SJSA1 (cell line): ENCODE results near the gene GMPR. TPM values are rescaled to one million over a fixed set of nuclear protein-coding genes. Genes with fewer than 3 reads are reported as not detected.
A peak's percentile ranks its signal among the peaks of the same experiment; 100 is the strongest.

Experiments
- DNase-seq, 2 experiments: peaks; one replicate each; pipeline ENCODE4 v3.0.0-alpha.2; 2015 to 2020; ENCODE audit warnings: low spot score in 2 of 2, low read depth in 1 of 2
- H3K27ac ChIP-seq: fragments of 250-450 bp; sonication (Bioruptor Pico); 2 replicates; pipeline ENCODE4 v1.5.1; 2020; ENCODE audit warnings: mild to moderate bottlenecking, moderate library complexity
- H3K27me3 ChIP-seq: fragments of 250-450 bp; sonication (Bioruptor Pico); replicated peaks from 2 replicates; pipeline ENCODE4 v1.5.1; 2020; ENCODE audit warnings: mild to moderate bottlenecking, moderate library complexity
- H3K36me3 ChIP-seq: fragments of 250-450 bp; sonication (Bioruptor Pico); 2 replicates; pipeline ENCODE4 v1.5.1; 2020; ENCODE audit warnings: mild to moderate bottlenecking
- H3K4me1 ChIP-seq: fragments of 250-450 bp; sonication (Bioruptor Pico); replicated peaks from 2 replicates; pipeline ENCODE4 v1.6.1; 2021; ENCODE audit warnings: mild to moderate bottlenecking
- H3K4me3 ChIP-seq: fragments of 250-450 bp; sonication (Bioruptor Pico); 2 replicates; pipeline ENCODE4 v1.5.1; 2020; ENCODE audit warnings: mild to moderate bottlenecking
- H3K9me3 ChIP-seq: fragments of 250-450 bp; sonication (Bioruptor Pico); replicated peaks from 2 replicates; pipeline ENCODE4 v1.5.1; 2020; ENCODE audit warnings: mild to moderate bottlenecking
- total RNA-seq: library from RNA; depleted of rRNA; stranded (reverse); fragments of >200 nt; shearing (Covaris generic); gene quantifications from 2 replicates; pipeline ENCODE4 v1.2.3, GENCODE V29; 2014

Gene GMPR
- total RNA-seq, 1 experiment from 2014 or later: 21.3 TPM

- Histone ChIP-seq H3K9me3 (no peaks in the 10 kb centered on the region), H3K36me3 (no peaks in the 10 kb centered on the region), H3K27ac (peak overlapping the region; percentile 91), H3K4me1 (peaks cover 58% of the 10 kb centered on the region), H3K27me3 (no peaks in the 10 kb centered on the region), H3K4me3 (peak overlapping the region; percentile 24)
- DNase-seq: peak; percentile 88 to 94
Observed at GRCh38 chr6:16319813-16320532, 81.6 kb downstream of the GMPR start.

DNA sequence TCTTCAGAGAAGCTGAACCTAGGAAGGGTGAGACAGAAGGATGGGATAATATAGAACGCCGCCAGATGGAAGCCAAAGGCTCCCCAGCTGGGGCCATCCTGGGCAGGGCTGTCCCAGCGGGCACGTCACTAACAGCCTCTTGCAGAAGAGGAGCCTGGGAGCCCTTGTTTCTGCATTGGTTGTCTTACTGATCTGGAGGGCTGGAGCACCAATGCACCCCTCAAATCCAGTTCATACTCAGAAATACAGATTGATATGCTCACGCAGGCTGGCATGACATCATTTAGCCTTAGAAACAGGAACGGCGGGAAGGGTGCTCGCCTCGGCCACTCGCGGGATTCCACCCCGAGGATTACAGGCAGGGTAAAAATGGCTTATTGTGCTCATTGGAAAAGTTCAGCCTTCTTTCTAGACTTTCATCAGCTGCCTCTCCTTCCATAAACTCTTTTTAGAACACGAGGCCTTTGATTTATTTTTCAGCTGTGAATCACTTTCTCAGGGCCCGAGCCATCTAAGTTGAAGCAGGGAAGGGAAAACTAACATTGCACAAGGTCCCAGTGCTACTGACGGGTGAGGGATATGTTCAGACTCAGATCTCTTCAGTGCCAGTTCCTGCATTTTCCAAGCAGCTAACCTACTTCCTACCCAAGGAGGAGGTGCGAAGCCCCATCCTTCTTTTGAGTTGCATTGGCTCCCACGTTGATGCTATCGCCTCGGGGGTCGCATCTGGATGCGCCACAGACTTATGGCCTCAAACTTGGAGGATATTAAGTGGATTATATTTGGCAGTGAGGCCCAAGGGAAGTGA, 82.3 kb downstream of the GMPR start:
- no peak for DNase-seq
- peak overlapping the region; percentile 24 for H3K4me3 ChIP-seq
- peaks cover 4% of the 10 kb centered on the region for H3K36me3 ChIP-seq
- no peaks in the 10 kb centered on the region for H3K27me3 ChIP-seq
- H3K27ac ChIP-seq: peak overlapping the region; percentile 91
- no peaks in the 10 kb centered on the region for H3K9me3 ChIP-seq
- peaks cover 58% of the 10 kb centered on the region for H3K4me1 ChIP-seq

- Histone ChIP-seq H3K27ac (no peak overlapping the region), H3K36me3 (peaks cover 9% of the 10 kb centered on the region), H3K4me3 (no peak overlapping the region), H3K9me3 (no peaks in the 10 kb centered on the region), H3K4me1 (peaks cover 58% of the 10 kb centered on the region), H3K27me3 (no peaks in the 10 kb centered on the region)
- no peak for DNase-seq
Observed at GRCh38 chr6:16321341-16321710, 82.9 kb downstream of the GMPR start.

- no peaks in the 10 kb centered on the region for H3K9me3 ChIP-seq
- H3K4me1 ChIP-seq: peaks cover 57% of the 10 kb centered on the region
- no peak overlapping the region for H3K4me3 ChIP-seq
- H3K27me3 ChIP-seq: no peaks in the 10 kb centered on the region
- DNase-seq: no peak
- H3K36me3 ChIP-seq: peaks cover 14% of the 10 kb centered on the region
- H3K27ac ChIP-seq: no peak overlapping the region
Observed at GRCh38 chr6:16321826-16322225, 83.4 kb downstream of the GMPR start.

- Histone ChIP-seq H3K36me3 (peaks cover 18% of the 10 kb centered on the region), H3K27me3 (no peaks in the 10 kb centered on the region), H3K27ac (peak overlapping the region; percentile 30; the same call in 1 of the 2 replicates), H3K4me3 (no peak overlapping the region), H3K9me3 (no peaks in the 10 kb centered on the region), H3K4me1 (peaks cover 48% of the 10 kb centered on the region)
- DNase-seq: peak; percentile 21 to 56
Observed at GRCh38 chr6:16322666-16323312, 84.4 kb downstream of the GMPR start.

GRCh38 chr6:16324184-16324583, 85.8 kb downstream of the GMPR start:
- no peak overlapping the region for H3K4me3 ChIP-seq
- peaks cover 18% of the 10 kb centered on the region for H3K36me3 ChIP-seq
- no peak for DNase-seq
- peaks cover 34% of the 10 kb centered on the region for H3K4me1 ChIP-seq
- H3K27me3 ChIP-seq: no peaks in the 10 kb centered on the region
- H3K9me3 ChIP-seq: no peaks in the 10 kb centered on the region
- no peak overlapping the region for H3K27ac ChIP-seq

- no peak overlapping the region for H3K27ac ChIP-seq
- H3K4me1 ChIP-seq: peaks cover 28% of the 10 kb centered on the region
- H3K36me3 ChIP-seq: peaks cover 18% of the 10 kb centered on the region
- no peak for DNase-seq
- no peak overlapping the region for H3K4me3 ChIP-seq
- H3K27me3 ChIP-seq: no peaks in the 10 kb centered on the region
- H3K9me3 ChIP-seq: no peaks in the 10 kb centered on the region
Observed at GRCh38 chr6:16324606-16325225, 86.3 kb downstream of the GMPR start.

- Histone ChIP-seq H3K27me3 (no peaks in the 10 kb centered on the region), H3K9me3 (no peaks in the 10 kb centered on the region), H3K27ac (no peak overlapping the region), H3K36me3 (peaks cover 18% of the 10 kb centered on the region), H3K4me1 (peaks cover 16% of the 10 kb centered on the region), H3K4me3 (no peak overlapping the region)
- no peak for DNase-seq
Observed at GRCh38 chr6:16326531-16326930, 88.1 kb downstream of the GMPR start.

DNA sequence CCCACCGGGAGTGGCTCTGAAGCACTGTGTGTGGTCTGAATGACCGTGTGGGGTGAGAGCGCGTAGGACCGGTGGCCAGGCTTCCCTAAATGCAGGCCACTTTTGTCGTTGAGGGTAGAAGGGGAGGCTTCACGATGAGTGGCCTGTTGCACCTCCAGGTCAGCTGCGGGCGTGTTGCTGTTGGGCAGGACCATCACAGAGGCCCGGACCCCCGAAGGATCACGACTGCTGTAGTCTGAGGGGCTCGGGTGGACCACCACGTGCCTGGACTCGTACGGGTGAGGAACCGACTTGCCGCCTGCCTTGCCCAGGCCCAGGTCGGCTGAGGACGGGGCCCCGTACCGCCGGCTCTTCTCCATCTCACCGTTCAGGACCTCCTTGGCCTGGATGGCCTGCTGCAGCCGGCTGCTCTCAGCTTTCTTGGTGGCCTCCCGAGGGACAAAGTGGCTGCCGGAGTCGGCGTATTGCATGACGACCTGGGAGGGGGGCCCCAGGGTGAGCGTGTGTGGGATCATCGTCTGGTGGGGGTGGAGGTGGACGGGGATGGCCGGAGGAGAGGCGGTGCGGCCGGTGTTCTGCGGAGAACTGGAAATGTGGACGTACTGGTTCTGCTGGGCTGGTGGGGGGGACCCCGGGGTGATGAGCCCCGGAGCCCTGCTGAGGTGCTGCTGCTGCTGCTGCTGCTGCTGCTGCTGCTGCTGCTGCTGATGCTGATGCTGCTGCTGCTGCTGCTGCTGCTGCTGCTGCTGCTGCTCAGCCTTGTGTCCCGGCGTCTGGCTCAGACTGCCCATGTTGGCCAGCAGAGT, 88.8 kb downstream of the GMPR start:
- Histone ChIP-seq H3K36me3 (peaks cover 18% of the 10 kb centered on the region), H3K27ac (no peak overlapping the region), H3K27me3 (no peaks in the 10 kb centered on the region), H3K4me3 (no peak overlapping the region), H3K9me3 (no peaks in the 10 kb centered on the region), H3K4me1 (peaks cover 22% of the 10 kb centered on the region)
- DNase-seq: no peak

DNA sequence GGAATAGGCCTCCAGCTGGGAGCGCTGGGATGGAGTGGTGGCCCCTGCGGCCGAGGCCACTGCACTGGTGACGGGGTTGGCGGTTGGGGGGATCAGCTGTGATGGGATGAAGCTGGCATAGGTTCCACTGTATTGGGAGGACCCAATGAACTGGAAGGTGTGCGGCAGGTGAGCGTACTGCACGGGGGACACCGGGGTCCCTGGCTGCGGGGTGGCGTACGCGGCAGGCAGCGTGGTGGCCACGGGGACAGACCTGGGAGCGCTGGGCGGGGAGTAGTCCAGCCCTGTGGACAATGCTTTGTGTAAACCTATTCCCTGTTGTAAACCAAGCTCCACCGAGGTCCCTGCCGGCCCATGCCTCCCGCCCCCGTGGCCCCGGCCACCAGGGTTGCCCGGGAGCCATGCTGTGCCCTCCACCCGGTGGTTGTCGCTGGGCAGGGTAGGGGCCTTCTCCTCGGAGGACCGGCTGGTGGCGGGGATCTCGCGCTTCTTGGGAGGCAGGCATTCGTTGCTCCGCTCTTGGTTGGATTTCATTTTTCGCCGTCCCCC, 89.5 kb downstream of the GMPR start:
- Histone ChIP-seq H3K27ac (no peak overlapping the region), H3K9me3 (no peaks in the 10 kb centered on the region), H3K27me3 (no peaks in the 10 kb centered on the region), H3K4me1 (peaks cover 16% of the 10 kb centered on the region), H3K36me3 (peaks cover 18% of the 10 kb centered on the region), H3K4me3 (no peak overlapping the region)
- no peak for DNase-seq

- peaks cover 18% of the 10 kb centered on the region for H3K36me3 ChIP-seq
Observed at GRCh38 chr6:16329233-16329632, 90.8 kb downstream of the GMPR start.

DNA sequence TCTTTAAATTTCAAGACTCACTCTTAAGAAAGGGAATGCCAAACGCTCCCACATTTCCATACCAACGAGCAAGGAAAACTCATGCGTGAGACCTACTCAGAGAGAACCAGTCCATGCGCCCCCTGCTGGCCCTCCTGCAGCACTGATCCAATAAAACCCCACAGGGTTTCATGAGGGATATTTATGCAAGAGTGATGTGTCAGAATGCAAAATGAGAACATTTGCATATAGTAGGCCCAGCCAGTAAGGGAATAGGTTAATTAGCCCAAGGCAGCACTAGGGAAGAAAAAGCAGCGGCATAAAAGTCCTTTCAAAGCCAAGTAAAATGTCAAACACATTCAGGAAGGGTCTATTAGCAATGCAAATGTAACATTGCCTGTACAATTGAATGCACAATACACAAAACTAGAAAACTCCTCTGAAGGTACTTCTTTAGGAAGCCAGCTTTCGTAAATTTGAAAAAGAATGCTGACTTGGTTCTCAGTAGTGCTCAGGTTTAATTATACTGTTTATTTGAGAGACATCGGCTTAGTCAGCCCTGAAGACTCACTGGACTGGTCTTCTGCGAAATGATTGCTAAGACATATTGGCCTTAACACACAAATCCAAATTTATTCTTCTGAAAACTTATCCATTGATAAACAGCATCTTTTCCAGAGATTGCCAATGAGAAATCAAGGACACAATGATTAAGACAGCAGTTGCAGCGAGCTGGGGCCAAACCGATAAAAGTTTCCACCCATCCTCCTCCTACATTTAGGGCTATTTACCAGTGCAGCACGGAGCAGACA, 93.2 kb downstream of the GMPR start:
- Histone ChIP-seq H3K27ac (no peak overlapping the region), H3K36me3 (peaks cover 6% of the 10 kb centered on the region; the same call in 1 of the 2 replicates), H3K4me1 (peaks cover 28% of the 10 kb centered on the region), H3K4me3 (no peak overlapping the region), H3K9me3 (no peaks in the 10 kb centered on the region), H3K27me3 (no peaks in the 10 kb centered on the region)
- DNase-seq: peak; percentile 71 to 73

More at GRCh38 chr6:16329233-16329632, 90.8 kb downstream of the GMPR start:
- Histone ChIP-seq H3K27me3 (no peaks in the 10 kb centered on the region), H3K27ac (no peak overlapping the region), H3K4me3 (no peak overlapping the region), H3K4me1 (peaks cover 19% of the 10 kb centered on the region), H3K9me3 (no peaks in the 10 kb centered on the region)
- no peak for DNase-seq
